Skeletal muscle tissue (tissue), 4 donors: Measurements from ENCODE around the gene PDZD8. TPM values are rescaled to one million over a fixed set of nuclear protein-coding genes. Genes with fewer than 3 reads are reported as not detected.

Source experiments
- H3K27ac ChIP-seq: one replicate; pipeline ENCODE4 v1.7.0; 2013; ENCODE audit warnings: mild to moderate bottlenecking, low read depth, low read length, inconsistent platforms
- H3K27me3 ChIP-seq, 3 donors: one replicate each; pipeline ENCODE4 v1.7.0; 2013; ENCODE audit warnings: low read length in 3 of 3; ENCODE audit not compliant: control insufficient read depth in 3 of 3, insufficient read depth in 3 of 3
- H3K36me3 ChIP-seq, 3 donors: one replicate each; pipeline ENCODE4 v1.7.0; 2013; ENCODE audit warnings: low read length in 3 of 3; ENCODE audit not compliant: control insufficient read depth in 3 of 3, insufficient read depth in 3 of 3
- H3K4me1 ChIP-seq, 3 donors: one replicate each; pipeline ENCODE4 v1.7.0; 2013; ENCODE audit warnings: low read length in 3 of 3, mild to moderate bottlenecking in 3 of 3; ENCODE audit not compliant: control insufficient read depth in 3 of 3, insufficient read depth in 3 of 3
- H3K4me3 ChIP-seq, 3 donors: one replicate each; pipeline ENCODE4 v1.7.0; 2013; ENCODE audit warnings: low read length in 3 of 3
- H3K9ac ChIP-seq, 3 donors: one replicate each; pipeline ENCODE4 v1.7.0; 2013; ENCODE audit warnings: low read length in 3 of 3, mild to moderate bottlenecking in 3 of 3, moderate library complexity in 2 of 3, low read depth in 1 of 3
- H3K9me3 ChIP-seq, 3 donors: one replicate each; pipeline ENCODE4 v1.7.0; 2013; ENCODE audit warnings: low read length in 3 of 3; ENCODE audit not compliant: control insufficient read depth in 3 of 3
- total RNA-seq: library from RNA; depleted of rRNA; stranded (reverse); fragments of >200 nt; gene quantifications from one replicate; pipeline ENCODE4 v1.2.3, GENCODE V29; 2014
- donor health status: Osteomylitis.

Gene PDZD8
- total RNA-seq, 1 donor from 2014 or later: 7.8 TPM

GRCh38 chr10:117261501-117261900 lies 113.7 kb downstream of the PDZD8 start:
- Histone ChIP-seq H3K9ac (no peak overlapping the region), H3K9me3 (no peaks in the 10 kb centered on the region), H3K4me1 (no peaks in the 10 kb centered on the region), H3K27me3 (peaks cover 19 to 56% (median 50%) of the 10 kb centered on the region in 3 donors), H3K27ac (no peak overlapping the region), H3K4me3 (no peak overlapping the region), H3K36me3 (no peaks in the 10 kb centered on the region)

DNA sequence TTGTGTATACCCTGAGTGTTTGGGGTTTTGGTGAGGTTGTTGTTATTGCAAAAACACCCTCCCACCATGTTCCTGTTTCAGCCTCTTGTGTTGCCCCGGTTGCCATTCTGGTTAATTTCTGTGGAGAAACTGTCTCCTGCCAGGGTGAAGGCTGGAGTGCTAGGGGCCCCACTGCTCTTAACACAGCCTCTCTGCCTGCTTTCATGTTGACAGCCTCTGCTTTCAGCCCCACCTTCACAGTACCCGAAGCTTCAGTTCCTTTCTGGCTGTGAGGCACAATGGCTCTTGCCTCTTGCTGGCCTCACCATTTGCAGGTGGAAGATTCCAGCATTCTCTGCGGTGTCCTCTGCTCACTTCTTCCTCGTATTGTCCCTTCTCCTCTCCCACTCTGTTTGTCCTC lies 115.2 kb downstream of the PDZD8 start:
- Histone ChIP-seq H3K4me3 (no peak overlapping the region), H3K36me3 (no peaks in the 10 kb centered on the region), H3K9me3 (no peaks in the 10 kb centered on the region), H3K27ac (no peak overlapping the region), H3K4me1 (no peaks in the 10 kb centered on the region), H3K27me3 (peaks cover 24 to 57% (median 56%) of the 10 kb centered on the region in 3 donors), H3K9ac (no peak overlapping the region)

DNA sequence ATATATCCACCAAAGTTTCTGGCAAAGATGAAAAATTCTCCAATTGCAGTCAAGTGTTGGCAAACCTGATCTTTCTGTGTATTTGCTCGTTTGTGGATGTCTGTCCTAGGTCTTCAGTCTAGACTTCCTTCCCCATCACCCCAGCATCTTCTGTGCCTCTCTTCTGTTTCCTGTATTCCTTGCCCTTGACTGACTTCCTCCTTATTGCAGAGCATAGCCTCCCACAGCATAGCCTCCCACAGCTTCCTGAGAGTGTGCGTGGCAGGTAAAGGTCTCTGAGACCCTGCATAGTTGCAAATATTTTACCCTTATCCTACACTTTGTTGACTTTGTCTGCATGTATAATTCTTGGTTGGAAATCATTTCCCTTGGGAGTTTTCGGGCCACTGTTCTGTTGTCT lies 116.0 kb downstream of the PDZD8 start:
- Histone ChIP-seq H3K9me3 (no peaks in the 10 kb centered on the region), H3K9ac (no peak overlapping the region), H3K36me3 (no peaks in the 10 kb centered on the region), H3K4me3 (no peak overlapping the region), H3K27ac (no peak overlapping the region), H3K27me3 (peaks cover 24 to 59% (median 52%) of the 10 kb centered on the region in 3 donors), H3K4me1 (no peaks in the 10 kb centered on the region)

GRCh38 chr10:117257721-117258120 lies 117.5 kb downstream of the PDZD8 start:
- H3K4me3 ChIP-seq: no peak overlapping the region
- H3K4me1 ChIP-seq: no peaks in the 10 kb centered on the region
- no peaks in the 10 kb centered on the region for H3K36me3 ChIP-seq
- H3K27me3 ChIP-seq: peaks cover 13 to 48% (median 38%) of the 10 kb centered on the region in 3 donors
- no peak overlapping the region for H3K9ac ChIP-seq
- no peaks in the 10 kb centered on the region for H3K9me3 ChIP-seq
- no peak overlapping the region for H3K27ac ChIP-seq

DNA sequence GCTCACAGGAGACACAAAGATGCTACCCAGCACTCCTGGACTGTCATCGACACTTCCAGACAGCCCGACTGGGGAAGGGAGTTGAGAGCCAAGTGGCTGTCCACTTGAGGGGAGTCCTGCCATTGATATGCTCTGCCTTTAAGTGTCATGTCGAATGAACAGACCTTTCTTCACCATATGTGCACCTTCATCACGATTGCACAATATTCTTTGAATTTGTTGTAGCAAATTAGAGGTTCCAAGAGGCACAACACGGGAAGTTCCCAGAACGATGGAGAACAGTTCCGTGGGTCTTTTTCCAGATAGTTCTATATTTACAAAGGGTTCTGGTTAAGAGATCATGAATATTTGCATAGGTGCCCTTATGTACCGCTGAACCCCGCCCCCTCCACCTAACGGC lies 118.3 kb downstream of the PDZD8 start:
- Histone ChIP-seq H3K36me3 (no peaks in the 10 kb centered on the region), H3K27ac (no peak overlapping the region), H3K27me3 (peaks cover 8 to 42% (median 34%) of the 10 kb centered on the region in 3 donors), H3K9me3 (no peaks in the 10 kb centered on the region), H3K9ac (no peak overlapping the region), H3K4me3 (no peak overlapping the region), H3K4me1 (no peaks in the 10 kb centered on the region)

- no peak overlapping the region for H3K27ac ChIP-seq
- peaks cover 11 to 33% (median 27%) of the 10 kb centered on the region in 3 donors for H3K27me3 ChIP-seq
- no peaks in the 10 kb centered on the region for H3K36me3 ChIP-seq
These were observed 119.3 kb downstream of the PDZD8 start for GRCh38 chr10:117255835-117256460.

DNA sequence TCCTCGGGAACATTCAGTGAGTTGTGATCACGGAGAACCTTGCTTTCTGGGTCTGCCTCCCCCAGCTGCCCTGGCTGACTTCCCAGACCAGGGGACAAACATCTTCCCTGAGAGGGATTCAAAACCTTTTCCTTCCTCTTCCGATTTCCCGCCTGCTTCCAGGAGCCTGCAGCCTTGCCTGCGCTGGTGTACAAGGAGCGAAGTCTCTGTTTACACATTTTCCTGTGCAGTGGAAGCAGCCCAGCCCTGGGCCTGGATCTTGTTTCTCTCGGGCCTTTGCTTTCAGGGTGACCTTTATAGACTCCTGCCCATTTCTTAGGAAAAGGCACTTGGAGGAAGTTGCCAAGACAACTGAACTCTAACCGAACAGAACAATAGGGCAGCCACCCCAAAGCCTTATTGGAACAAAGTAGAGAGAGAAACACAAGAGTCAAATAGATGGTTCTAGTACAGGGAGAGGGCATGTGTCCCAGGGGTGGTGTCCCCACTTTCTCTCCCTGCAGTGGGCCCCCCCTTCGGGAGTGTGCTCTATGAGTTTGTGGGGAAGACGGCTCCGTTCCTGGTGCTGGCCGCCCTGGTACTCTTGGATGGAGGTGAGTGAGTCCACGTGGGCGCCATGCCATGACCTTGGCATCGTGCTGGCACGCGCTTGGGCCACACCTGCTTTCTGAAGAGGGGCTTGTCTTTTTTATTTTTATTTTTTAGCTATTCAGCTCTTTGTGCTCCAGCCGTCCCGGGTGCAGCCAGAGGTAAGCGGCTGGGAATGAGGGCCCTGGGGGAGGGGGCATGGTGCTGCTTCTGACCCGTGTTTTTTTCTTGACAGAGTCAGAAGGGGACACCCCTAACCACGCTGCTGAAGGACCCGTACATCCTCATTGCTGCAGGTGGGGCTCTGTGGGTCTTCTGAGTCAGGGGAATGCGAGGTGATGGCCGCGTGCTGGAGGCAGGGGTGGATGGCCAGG lies 120.2 kb downstream of the PDZD8 start:
- Histone ChIP-seq H3K4me1 (no peaks in the 10 kb centered on the region), H3K27ac (no peak overlapping the region), H3K27me3 (peaks cover 12 to 31% (median 26%) of the 10 kb centered on the region in 3 donors), H3K4me3 (no peak overlapping the region), H3K9me3 (no peaks in the 10 kb centered on the region), H3K36me3 (no peaks in the 10 kb centered on the region), H3K9ac (no peak overlapping the region)

More at GRCh38 chr10:117255835-117256460, 119.3 kb downstream of the PDZD8 start:
- no peak overlapping the region for H3K9ac ChIP-seq
- H3K4me1 ChIP-seq: no peaks in the 10 kb centered on the region
- H3K4me3 ChIP-seq: no peak overlapping the region
- H3K9me3 ChIP-seq: no peaks in the 10 kb centered on the region

DNA sequence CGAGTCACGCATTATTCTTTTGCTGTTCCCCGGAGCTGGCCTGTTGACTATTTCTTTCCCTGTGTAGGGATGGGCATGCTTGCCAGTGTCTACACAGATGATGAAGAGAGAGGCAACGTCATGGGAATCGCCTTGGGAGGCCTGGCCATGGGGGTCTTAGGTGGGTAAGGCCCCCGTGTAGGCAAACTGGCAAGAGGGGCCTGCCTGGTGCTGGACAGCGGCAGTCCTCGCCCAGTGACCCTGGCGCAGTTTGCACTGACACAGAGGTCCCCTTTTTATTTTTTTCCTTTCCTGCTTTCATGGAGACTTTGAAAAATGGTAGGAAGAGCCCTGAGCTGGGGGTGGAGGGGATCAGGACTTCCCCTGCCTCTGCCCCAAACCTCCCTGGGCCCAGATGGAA lies 120.9 kb downstream of the PDZD8 start:
- Histone ChIP-seq H3K36me3 (no peaks in the 10 kb centered on the region), H3K9ac (no peak overlapping the region), H3K27me3 (peaks cover 15 to 33% (median 22%) of the 10 kb centered on the region in 3 donors), H3K4me3 (no peak overlapping the region), H3K27ac (no peak overlapping the region), H3K4me1 (no peaks in the 10 kb centered on the region), H3K9me3 (no peaks in the 10 kb centered on the region)

DNA sequence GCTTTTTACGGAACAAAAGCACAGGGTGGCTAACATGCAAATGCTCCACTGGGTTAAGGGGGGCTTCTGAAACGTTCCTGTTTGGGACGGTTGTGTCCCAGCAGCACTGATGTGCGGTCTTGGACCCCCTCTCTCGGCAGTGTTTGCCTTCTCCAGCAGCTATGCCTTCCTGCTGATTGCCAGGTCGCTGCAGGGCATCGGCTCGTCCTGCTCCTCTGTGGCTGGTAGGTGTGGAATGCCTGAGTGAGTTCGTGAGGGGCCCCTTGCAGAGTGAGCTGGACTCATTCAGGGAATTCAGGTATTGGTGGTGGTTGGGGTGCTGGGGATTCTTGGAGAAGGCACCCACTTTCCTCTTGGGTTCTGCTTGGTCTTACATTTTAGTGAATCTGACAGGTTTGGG lies 121.3 kb downstream of the PDZD8 start:
- H3K9ac ChIP-seq: no peak overlapping the region
- no peak overlapping the region for H3K4me3 ChIP-seq
- no peak overlapping the region for H3K27ac ChIP-seq
- peaks cover 15 to 35% (median 18%) of the 10 kb centered on the region in 3 donors for H3K27me3 ChIP-seq
- H3K36me3 ChIP-seq: no peaks in the 10 kb centered on the region
- H3K9me3 ChIP-seq: no peaks in the 10 kb centered on the region
- no peaks in the 10 kb centered on the region for H3K4me1 ChIP-seq

- H3K27me3 ChIP-seq: peaks cover 7 to 28% (median 19%) of the 10 kb centered on the region in 3 donors
- no peaks in the 10 kb centered on the region for H3K4me1 ChIP-seq
- H3K36me3 ChIP-seq: no peaks in the 10 kb centered on the region
- H3K9me3 ChIP-seq: no peaks in the 10 kb centered on the region
- no peak overlapping the region for H3K27ac ChIP-seq
- no peak overlapping the region for H3K9ac ChIP-seq
- H3K4me3 ChIP-seq: no peak overlapping the region
These were observed 124.8 kb downstream of the PDZD8 start for GRCh38 chr10:117250411-117250810.
